MM.1S (cell line): Measurements from ENCODE around the gene EPHA6.
"Not testable (repeated sequence)": the region's sequence is repeated elsewhere in the genome, so short reads cannot be mapped to it uniquely, and the experiment has no call there.

Source experiments
- EZH2 ChIP-seq: fragments of 300-600 bp; sonication (generic); optimal IDR thresholded peaks from 2 replicates; pipeline ENCODE3; 2017; ENCODE audit warnings: low read depth, mild to moderate bottlenecking, antibody characterized with exemption, low read length, mixed read lengths
- EZH2phosphoT487 ChIP-seq: fragments of 300-600 bp; sonication (generic); IDR thresholded peaks from 2 replicates; pipeline ENCODE4 v1.6.1; 2018; ENCODE audit warnings: antibody characterized with exemption, low read length
- TF ChIP-seq, protein P1 (sequence below): fragments of 300-600 bp; sonication (generic); IDR thresholded peaks from 2 replicates; pipeline ENCODE4 v1.5.1; 2016; ENCODE audit warnings: antibody characterized with exemption, low read length, mixed read lengths

- TF ChIP-seq, protein P1, sequence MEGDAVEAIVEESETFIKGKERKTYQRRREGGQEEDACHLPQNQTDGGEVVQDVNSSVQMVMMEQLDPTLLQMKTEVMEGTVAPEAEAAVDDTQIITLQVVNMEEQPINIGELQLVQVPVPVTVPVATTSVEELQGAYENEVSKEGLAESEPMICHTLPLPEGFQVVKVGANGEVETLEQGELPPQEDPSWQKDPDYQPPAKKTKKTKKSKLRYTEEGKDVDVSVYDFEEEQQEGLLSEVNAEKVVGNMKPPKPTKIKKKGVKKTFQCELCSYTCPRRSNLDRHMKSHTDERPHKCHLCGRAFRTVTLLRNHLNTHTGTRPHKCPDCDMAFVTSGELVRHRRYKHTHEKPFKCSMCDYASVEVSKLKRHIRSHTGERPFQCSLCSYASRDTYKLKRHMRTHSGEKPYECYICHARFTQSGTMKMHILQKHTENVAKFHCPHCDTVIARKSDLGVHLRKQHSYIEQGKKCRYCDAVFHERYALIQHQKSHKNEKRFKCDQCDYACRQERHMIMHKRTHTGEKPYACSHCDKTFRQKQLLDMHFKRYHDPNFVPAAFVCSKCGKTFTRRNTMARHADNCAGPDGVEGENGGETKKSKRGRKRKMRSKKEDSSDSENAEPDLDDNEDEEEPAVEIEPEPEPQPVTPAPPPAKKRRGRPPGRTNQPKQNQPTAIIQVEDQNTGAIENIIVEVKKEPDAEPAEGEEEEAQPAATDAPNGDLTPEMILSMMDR: not testable (repeated sequence)
- TF ChIP-seq EZH2phosphoT487, EZH2: not testable (repeated sequence)
Observed at GRCh38 chr3:97620514-97620913, 806.1 kb downstream of the EPHA6 start.
